Measurements from ENCODE around the gene RTL10.

The RTL10 gene

DNA sequence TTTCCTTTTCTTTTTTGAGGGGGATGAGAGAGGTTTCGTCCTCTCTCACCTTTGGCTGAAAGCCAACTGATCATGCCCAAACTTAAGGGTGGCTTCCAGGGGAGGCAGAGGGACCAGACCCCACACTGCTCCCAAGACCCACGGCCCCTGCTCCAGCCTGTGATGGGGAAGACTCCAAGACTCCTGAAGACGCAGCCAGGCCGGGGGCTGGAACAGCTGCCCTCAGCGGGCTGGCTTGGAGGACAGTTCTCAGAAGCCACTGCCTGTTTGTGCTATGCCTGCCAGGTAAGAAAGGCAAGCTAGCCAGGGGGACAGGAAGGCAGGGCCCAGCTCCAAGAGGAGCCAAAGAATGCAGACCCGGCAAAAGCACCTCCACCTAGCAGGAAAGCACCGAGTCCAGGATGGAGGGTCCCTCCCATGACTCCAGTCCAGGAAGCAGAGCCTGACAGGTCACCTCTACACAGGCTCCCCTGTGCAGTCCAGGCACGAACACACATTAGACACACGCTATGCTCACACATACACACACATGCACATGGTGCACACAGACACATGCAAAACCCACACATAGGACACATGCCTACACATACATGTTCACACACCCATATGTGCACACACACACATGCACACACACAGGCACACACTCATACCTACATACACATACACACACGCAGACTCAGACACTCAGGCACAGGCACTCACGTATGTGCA, 31.3 kb downstream of the RTL10 start:
- ChIA-PET POLR2A (no interaction called here), CTCF (no interaction called here)
- no peak for DNase-seq (ENCODE audit: extremely low spot score)
- TF ChIP-seq LEF1 (IDR thresholded peaks at IDR 0.05; ENCODE audit: borderline replicate concordance): no peak
- TF ChIP-seq ARNT (IDR thresholded peaks at IDR 0.05): no peak

DNA sequence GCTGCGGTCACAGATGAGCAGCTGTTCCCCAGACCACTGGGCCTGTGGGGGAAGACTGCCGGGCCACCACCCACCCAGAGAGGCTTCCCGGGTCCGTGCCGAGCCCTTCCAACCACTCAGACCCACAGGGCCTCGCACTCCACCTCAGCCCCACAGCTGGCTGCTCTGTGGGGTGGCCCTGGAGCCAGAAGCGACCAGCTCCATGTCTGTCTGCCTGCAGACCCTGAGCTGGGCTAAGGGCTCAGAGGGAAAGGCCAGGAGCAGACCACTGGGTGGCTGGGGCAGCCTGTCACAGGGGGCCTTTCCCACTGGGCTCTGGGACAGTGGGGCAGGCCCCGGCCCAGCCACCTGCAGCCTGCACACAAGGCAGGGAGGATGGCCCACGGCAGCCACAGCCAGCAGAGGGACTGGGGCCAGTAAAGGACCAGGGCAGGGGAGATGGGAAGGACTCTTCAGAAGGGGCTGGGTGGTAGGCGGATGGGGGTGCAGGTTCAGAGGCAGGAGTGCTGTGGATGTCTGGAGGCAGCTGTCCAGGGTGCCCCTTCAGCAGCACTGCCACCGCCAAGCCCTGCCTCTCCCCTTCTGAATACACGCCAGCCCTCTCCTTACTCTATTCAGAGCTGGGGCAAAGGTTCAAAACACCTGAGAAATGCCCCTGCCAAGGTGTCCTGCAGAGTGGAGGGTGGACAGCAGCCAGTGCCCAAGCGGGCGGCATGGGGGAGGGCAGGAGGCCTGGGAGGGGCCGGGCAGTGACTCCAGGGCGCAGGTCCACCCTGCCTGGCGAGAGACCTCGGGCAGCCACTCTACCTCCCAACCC, 32.2 kb downstream of the RTL10 start:
- no peak for DNase-seq (ENCODE audit: extremely low spot score)
- TF ChIP-seq ARNT (IDR thresholded peaks at IDR 0.05): no peak
- no peak for TF ChIP-seq SUZ12 (IDR thresholded peaks at IDR 0.05)
- no peak for TF ChIP-seq ZNF384 (IDR thresholded peaks at IDR 0.05)
- no peak for TF ChIP-seq SP1 (IDR thresholded peaks at IDR 0.05)
- no peak for TF ChIP-seq ELF4 (IDR thresholded peaks at IDR 0.05)
- no peak for TF ChIP-seq L3MBTL2 (conservative IDR thresholded peaks at IDR 0.05)
- TF ChIP-seq FOXK2 (IDR thresholded peaks at IDR 0.05): no peak
- TF ChIP-seq, protein P1, sequence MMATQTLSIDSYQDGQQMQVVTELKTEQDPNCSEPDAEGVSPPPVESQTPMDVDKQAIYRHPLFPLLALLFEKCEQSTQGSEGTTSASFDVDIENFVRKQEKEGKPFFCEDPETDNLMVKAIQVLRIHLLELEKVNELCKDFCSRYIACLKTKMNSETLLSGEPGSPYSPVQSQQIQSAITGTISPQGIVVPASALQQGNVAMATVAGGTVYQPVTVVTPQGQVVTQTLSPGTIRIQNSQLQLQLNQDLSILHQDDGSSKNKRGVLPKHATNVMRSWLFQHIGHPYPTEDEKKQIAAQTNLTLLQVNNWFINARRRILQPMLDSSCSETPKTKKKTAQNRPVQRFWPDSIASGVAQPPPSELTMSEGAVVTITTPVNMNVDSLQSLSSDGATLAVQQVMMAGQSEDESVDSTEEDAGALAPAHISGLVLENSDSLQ (IDR thresholded peaks at IDR 0.05): no peak
- TF ChIP-seq FOXM1 (IDR thresholded peaks at IDR 0.05; ENCODE audit: borderline replicate concordance): no peak
- ChIA-PET CTCF (no interaction called here), POLR2A (no interaction called here)

DNA sequence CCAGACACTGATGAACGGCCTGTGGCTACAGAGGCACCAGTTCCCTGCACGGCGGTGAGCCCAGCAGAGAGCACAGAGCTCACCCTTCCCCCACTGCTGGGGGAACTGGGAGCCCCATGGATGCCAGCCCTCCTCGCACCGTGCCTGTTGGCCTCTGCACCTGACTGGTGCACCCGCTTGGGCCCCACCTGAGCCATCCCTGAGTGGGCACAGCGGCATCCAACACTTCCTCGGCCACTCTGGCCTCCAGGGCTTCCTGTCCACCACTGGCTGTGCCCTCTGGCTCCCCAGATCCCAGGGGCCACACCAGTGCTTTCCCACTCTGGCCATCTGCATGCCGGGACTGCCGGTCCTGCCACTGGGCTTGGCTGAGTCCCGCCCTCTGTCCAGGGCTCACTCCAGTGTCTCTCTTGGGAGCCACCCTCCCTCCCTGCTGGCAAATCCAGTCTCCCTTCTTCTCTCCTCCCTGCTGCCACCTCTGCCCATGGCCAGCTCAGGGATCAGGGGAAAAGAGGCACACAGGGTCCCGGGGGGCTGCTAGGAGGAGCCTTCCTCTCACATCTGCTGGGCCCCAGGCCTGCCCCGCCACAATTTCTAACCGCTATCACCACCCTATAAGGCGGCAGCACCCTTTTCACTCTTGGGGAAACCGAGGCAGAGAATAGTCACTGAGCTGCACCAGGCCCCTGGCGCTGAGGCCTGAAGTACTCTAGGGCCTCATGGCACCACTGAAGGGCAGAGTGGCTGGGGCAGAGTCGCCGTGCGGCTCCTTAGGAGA, 33.0 kb downstream of the RTL10 start:
- ChIA-PET CTCF (no interaction called here), POLR2A (no interaction called here)
- TF ChIP-seq ZNF384 (IDR thresholded peaks at IDR 0.05) (no peak), CTBP1 (IDR thresholded peaks at IDR 0.05; ENCODE audit: borderline replicate concordance) (no peak), ELF4 (IDR thresholded peaks at IDR 0.05) (no peak), FOXM1 (IDR thresholded peaks at IDR 0.05; ENCODE audit: borderline replicate concordance) (no peak), FOXK2 (IDR thresholded peaks at IDR 0.05) (no peak), NFRKB (IDR thresholded peaks at IDR 0.05) (no peak), LEF1 (IDR thresholded peaks at IDR 0.05; ENCODE audit: borderline replicate concordance) (no peak), TARDBP (IDR thresholded peaks at IDR 0.05) (no peak), SP1 (IDR thresholded peaks at IDR 0.05) (no peak), L3MBTL2 (conservative IDR thresholded peaks at IDR 0.05) (no peak), FOXA1 (IDR thresholded peaks at IDR 0.05) (no peak), BHLHE40 (IDR thresholded peaks at IDR 0.05; ENCODE audit: borderline replicate concordance) (no peak), HDGF (IDR thresholded peaks at IDR 0.05; ENCODE audit: borderline replicate concordance) (no peak), ARNT (IDR thresholded peaks at IDR 0.05) (no peak)
- TF ChIP-seq, protein P1 (IDR thresholded peaks at IDR 0.05): no peak
- DNase-seq (ENCODE audit: extremely low spot score): no peak

DNA sequence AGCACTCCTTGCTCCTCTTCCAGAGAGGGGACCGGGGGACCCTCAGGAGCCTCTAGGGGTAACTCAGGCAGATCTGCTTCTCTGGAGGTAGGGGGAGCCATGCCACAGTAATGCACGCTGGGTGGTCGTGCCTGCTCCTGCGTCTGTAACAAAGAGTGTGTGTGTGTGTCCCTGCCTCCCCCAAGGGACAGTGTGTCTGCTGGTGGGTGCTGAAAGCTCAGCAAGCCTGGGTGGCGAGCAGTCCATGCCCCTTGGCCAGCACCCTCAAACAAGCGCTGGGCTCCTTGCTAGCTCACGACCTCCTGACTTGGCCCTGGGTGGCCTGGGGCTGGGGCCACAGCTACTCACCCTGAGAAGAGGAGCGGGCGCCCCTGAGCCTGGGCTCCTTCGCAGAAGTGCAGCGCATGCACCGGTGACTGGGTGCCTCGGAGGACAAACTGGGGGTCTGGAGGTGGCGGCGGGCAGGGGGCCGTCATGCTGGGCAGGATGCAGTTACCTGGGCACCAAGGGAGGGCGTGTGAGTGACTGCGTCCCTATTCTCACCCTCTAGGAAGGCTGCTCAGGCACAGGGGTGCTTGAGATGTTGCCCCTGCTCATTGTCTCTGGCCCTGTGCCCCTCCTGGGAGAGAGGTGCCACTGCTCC, 33.7 kb downstream of the RTL10 start:
- TF ChIP-seq SUZ12 (IDR thresholded peaks at IDR 0.05) (no peak), ELF4 (IDR thresholded peaks at IDR 0.05) (no peak), FOXM1 (IDR thresholded peaks at IDR 0.05; ENCODE audit: borderline replicate concordance) (no peak), TARDBP (IDR thresholded peaks at IDR 0.05) (no peak), FOXA1 (IDR thresholded peaks at IDR 0.05) (no peak), FOXK2 (IDR thresholded peaks at IDR 0.05) (no peak), LEF1 (IDR thresholded peaks at IDR 0.05; ENCODE audit: borderline replicate concordance) (no peak), CTBP1 (IDR thresholded peaks at IDR 0.05; ENCODE audit: borderline replicate concordance) (no peak), SP1 (IDR thresholded peaks at IDR 0.05) (no peak), HDGF (IDR thresholded peaks at IDR 0.05; ENCODE audit: borderline replicate concordance) (no peak)
- TF ChIP-seq, protein P1 (IDR thresholded peaks at IDR 0.05): no peak
- CTCF ChIA-PET: no interaction called here
- POLR2A ChIA-PET: interaction anchor here (1.3 kb wide), 1 partner anchor 33 kb away, joined by 3 read pairs; the partner anchor contains the start of genes GNB1L and RTL10
- no peak for DNase-seq (ENCODE audit: extremely low spot score)

DNA sequence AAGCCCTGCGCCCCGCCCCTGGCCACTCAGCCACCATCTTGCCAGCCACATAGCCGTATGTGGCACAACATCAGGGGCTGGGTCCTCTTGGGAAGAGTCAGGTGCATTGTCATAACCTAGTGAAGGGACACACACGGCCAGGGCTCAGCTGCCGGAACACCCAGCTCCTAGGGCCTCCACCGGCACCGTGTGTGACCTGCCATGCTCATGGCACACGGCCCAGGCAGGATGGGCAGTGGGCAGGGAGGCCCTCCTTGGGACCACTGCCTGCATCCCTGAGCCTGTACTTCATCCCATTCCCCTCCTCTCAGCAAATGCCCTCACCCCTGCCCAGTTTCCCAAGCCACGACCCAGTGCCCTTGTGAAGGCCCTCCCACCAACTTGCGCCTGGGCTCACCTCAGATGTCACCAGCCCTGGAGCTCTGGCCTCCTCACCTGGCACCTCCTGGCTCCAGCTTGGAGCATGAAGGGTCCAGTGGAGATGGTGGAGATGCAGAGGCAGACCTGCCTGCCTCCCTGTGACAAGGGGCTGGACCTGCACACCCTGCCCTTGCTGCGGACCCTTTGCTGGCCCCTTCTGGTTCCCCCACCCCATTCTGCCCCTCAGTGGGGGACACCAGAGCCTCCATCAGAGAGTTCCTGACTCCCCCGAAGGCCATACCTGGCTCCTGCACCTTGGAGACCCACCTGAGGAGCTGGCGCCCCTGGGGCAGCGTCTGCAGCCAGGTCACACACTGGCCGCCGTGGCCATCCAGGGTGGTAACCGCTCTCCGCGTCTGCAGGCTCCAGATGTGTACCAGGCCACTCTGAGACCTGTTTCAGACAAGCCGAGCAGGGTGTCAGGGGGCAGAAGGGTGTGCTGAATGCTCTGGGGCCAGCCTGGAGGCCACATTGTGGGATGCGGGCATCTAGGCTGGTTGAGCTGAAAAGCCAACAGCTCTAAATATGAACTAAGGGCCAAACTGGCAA, 34.5 kb downstream of the RTL10 start:
- ChIA-PET CTCF (no interaction called here), POLR2A (interaction anchor here (1.3 kb wide), 1 partner anchor 34 kb away, joined by 3 read pairs; the partner anchor contains the start of genes GNB1L and RTL10)
- no peak for TF ChIP-seq ARNT (IDR thresholded peaks at IDR 0.05)
- no peak for TF ChIP-seq ZNF384 (IDR thresholded peaks at IDR 0.05)
- no peak for TF ChIP-seq LEF1 (IDR thresholded peaks at IDR 0.05; ENCODE audit: borderline replicate concordance)
- TF ChIP-seq BHLHE40 (IDR thresholded peaks at IDR 0.05; ENCODE audit: borderline replicate concordance): no peak
- no peak for TF ChIP-seq L3MBTL2 (conservative IDR thresholded peaks at IDR 0.05)
- TF ChIP-seq NFRKB (IDR thresholded peaks at IDR 0.05): no peak
- no peak for TF ChIP-seq FOXK2 (IDR thresholded peaks at IDR 0.05)
- no peak for TF ChIP-seq TARDBP (IDR thresholded peaks at IDR 0.05)
- no peak for TF ChIP-seq FOXM1 (IDR thresholded peaks at IDR 0.05; ENCODE audit: borderline replicate concordance)
- no peak for TF ChIP-seq CTBP1 (IDR thresholded peaks at IDR 0.05; ENCODE audit: borderline replicate concordance)
- no peak for TF ChIP-seq SP1 (IDR thresholded peaks at IDR 0.05)
- TF ChIP-seq SUZ12 (IDR thresholded peaks at IDR 0.05): no peak
- no peak for TF ChIP-seq HDGF (IDR thresholded peaks at IDR 0.05; ENCODE audit: borderline replicate concordance)
- no peak for DNase-seq (ENCODE audit: extremely low spot score)

All from HEK293T (cell line).